ENCODE results near the gene PTPRM. TPM values are rescaled to one million over a fixed set of nuclear protein-coding genes. Genes with fewer than 3 reads are reported as not detected.

The PTPRM gene
- total and polyA plus RNA-seq, 2 experiments from 2014 or later = 1.6 to 5.3 TPM

DNA sequence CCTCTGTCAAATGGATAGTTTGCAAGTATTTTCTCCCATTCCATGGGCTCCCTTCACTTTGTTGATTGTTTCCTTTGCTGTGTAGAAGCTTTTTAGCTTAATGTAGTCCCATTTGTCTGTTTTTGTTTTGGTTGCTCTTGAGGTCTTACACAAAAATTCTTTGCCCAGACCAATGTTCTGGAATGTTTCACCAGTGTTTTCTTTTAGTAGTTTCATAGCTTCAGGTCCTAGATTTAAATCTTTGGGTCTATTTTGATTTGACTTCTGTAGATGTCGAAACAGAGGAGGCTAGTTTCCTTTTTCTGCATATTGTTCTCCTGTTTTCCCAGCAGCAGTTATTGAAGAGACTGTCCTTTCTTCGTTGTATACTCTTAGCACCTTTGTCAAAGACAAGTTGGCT lies 351.6 kb downstream of the PTPRM start (continued):
- TF ChIP-seq, protein P1, sequence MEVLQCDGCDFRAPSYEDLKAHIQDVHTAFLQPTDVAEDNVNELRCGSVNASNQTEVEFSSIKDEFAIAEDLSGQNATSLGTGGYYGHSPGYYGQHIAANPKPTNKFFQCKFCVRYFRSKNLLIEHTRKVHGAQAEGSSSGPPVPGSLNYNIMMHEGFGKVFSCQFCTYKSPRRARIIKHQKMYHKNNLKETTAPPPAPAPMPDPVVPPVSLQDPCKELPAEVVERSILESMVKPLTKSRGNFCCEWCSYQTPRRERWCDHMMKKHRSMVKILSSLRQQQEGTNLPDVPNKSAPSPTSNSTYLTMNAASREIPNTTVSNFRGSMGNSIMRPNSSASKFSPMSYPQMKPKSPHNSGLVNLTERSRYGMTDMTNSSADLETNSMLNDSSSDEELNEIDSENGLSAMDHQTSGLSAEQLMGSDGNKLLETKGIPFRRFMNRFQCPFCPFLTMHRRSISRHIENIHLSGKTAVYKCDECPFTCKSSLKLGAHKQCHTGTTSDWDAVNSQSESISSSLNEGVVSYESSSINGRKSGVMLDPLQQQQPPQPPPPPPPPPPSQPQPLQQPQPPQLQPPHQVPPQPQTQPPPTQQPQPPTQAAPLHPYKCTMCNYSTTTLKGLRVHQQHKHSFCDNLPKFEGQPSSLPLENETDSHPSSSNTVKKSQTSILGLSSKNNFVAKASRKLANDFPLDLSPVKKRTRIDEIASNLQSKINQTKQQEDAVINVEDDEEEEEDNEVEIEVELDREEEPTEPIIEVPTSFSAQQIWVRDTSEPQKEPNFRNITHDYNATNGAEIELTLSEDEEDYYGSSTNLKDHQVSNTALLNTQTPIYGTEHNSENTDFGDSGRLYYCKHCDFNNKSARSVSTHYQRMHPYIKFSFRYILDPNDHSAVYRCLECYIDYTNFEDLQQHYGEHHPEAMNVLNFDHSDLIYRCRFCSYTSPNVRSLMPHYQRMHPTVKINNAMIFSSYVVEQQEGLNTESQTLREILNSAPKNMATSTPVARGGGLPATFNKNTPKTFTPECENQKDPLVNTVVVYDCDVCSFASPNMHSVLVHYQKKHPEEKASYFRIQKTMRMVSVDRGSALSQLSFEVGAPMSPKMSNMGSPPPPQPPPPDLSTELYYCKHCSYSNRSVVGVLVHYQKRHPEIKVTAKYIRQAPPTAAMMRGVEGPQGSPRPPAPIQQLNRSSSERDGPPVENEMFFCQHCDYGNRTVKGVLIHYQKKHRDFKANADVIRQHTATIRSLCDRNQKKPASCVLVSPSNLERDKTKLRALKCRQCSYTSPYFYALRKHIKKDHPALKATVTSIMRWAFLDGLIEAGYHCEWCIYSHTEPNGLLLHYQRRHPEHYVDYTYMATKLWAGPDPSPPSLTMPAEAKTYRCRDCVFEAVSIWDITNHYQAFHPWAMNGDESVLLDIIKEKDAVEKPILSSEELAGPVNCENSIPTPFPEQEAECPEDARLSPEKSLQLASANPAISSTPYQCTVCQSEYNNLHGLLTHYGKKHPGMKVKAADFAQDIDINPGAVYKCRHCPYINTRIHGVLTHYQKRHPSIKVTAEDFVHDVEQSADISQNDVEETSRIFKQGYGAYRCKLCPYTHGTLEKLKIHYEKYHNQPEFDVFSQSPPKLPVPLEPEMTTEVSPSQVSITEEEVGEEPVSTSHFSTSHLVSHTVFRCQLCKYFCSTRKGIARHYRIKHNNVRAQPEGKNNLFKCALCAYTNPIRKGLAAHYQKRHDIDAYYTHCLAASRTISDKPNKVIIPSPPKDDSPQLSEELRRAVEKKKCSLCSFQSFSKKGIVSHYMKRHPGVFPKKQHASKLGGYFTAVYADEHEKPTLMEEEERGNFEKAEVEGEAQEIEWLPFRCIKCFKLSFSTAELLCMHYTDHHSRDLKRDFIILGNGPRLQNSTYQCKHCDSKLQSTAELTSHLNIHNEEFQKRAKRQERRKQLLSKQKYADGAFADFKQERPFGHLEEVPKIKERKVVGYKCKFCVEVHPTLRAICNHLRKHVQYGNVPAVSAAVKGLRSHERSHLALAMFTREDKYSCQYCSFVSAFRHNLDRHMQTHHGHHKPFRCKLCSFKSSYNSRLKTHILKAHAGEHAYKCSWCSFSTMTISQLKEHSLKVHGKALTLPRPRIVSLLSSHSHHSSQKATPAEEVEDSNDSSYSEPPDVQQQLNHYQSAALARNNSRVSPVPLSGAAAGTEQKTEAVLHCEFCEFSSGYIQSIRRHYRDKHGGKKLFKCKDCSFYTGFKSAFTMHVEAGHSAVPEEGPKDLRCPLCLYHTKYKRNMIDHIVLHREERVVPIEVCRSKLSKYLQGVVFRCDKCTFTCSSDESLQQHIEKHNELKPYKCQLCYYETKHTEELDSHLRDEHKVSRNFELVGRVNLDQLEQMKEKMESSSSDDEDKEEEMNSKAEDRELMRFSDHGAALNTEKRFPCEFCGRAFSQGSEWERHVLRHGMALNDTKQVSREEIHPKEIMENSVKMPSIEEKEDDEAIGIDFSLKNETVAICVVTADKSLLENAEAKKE (CRISPR knock-in tag; IDR thresholded peaks at IDR 0.05) = no peak

GRCh38 chr18:7919565-7919964 lies 352.4 kb downstream of the PTPRM start:
- Mint-ChIP-seq H3K27me3 (ENCODE audit: insufficient read depth, low read depth, poor library complexity) (no peaks in the 10 kb centered on the region), H3K4me1 (peaks cover 6% of the 10 kb centered on the region; the same call in 2 of the 3 replicates), H3K36me3 (ENCODE audit: low read depth) (no peaks in the 10 kb centered on the region), H3K27ac (no peak overlapping the region), H3K4me3 (no peak overlapping the region), H3K9me3 (no peaks in the 10 kb centered on the region; the same call in 2 of the 3 replicates)
- ATAC-seq = no peak
- DNase-seq (ENCODE audit: low spot score) = no peak
- Histone ChIP-seq H3K27ac (ENCODE audit: low read depth) (no peak overlapping the region), H4K20me1 (replicated peaks; ENCODE audit: insufficient read depth) (no peaks in the 10 kb centered on the region), H3K4me1 (ENCODE audit: insufficient read depth) (no peaks in the 10 kb centered on the region), H3K36me3 (ENCODE audit: insufficient read depth) (no peaks in the 10 kb centered on the region), H3K79me2 (replicated peaks; ENCODE audit: insufficient read depth) (no peaks in the 10 kb centered on the region), H3F3A (replicated peaks; ENCODE audit: low read depth) (no peaks in the 10 kb centered on the region), H3K4me3 (no peak overlapping the region), H3K9me2 (ENCODE audit: insufficient read depth) (no peaks in the 10 kb centered on the region), H3K27me3 (ENCODE audit: insufficient read depth) (no peaks in the 10 kb centered on the region), H3K4me2 (no peak overlapping the region), H2AFZ (no peak overlapping the region)
- TF ChIP-seq NANOG (IDR thresholded peaks at IDR 0.05; ENCODE audit: borderline replicate concordance) = no peak
- TF ChIP-seq ZNF331 (CRISPR knock-in tag; IDR thresholded peaks at IDR 0.05; ENCODE audit: low read depth) = no peak
- no peak for TF ChIP-seq CTCF (conservative IDR thresholded peaks at IDR 0.05; ENCODE audit: low read depth in 2 of 2)
- no peak for TF ChIP-seq EZH2phosphoT487 (IDR thresholded peaks at IDR 0.05; ENCODE audit: unreplicated experiment)
- TF ChIP-seq STAT1 (IDR thresholded peaks at IDR 0.05; ENCODE audit: unreplicated experiment) = no peak
- TF ChIP-seq JUNB (IDR thresholded peaks at IDR 0.05; ENCODE audit: unreplicated experiment) = no peak
- TF ChIP-seq REST (IDR thresholded peaks at IDR 0.05; ENCODE audit: unreplicated experiment) = no peak
- no peak for TF ChIP-seq CREB1 (CRISPR knock-in tag; IDR thresholded peaks at IDR 0.05; ENCODE audit: low read depth)
